Endothelial cell of hepatic sinusoid (primary cell): Measurements from ENCODE around the gene NAALADL2.
"Not testable (repeated sequence)": the region's sequence is repeated elsewhere in the genome, so short reads cannot be mapped to it uniquely, and the experiment has no call there.

Experiments used
- in situ Hi-C: cut with HindIII; loops from 2 replicates; pipeline ENCODE4 v1.10.0; 2017; ENCODE audit warnings: low sequenced_read_pairs

NAALADL2 gene

DNA sequence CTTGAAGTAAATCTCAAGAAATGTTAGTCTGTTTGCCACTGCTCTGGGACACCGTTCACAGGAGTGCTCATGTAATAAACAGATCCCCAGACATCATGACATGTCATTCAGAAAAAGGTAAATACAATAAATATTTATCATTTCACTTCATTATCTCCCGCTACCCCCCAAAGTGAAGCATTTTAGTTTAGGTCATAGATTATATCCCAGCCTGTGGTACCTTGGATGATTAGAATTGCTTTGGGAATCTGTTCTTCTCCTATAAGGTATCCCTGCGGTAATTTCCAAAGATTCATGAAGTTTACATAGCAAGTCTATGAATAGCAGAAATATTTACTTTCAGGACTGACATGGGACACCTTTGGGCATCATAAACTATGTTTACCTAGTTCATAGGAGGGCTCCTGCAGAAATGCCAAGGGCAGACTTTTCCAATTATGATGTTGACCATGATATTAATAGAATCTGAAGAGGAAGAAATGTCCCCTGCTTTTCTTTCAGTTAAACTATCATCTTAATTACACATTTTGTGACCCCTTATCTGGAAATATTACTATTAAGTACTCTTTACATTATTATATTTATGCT is 268.0 kb downstream of the NAALADL2 start:
- in situ Hi-C loops: no loop called here

DNA sequence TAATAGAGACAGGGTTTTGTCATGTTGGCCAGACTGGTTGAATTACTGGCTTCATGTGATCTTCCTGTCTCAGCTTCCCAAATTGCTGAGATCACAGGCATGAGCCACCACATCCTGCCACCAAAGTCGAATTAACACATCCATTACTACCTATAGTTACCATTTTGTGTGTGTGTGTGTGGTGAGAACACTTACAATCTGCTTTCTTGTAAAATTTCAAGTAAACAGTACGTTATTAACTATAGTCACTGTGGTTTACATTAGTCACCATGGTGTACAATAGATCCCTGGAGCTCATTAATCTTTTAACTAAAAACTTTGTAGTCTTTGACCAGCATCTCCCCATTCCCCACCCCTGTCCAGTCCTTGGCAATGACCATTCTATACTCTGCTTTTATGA is 270.0 kb downstream of the NAALADL2 start:
- in situ Hi-C loops: no loop called here

DNA sequence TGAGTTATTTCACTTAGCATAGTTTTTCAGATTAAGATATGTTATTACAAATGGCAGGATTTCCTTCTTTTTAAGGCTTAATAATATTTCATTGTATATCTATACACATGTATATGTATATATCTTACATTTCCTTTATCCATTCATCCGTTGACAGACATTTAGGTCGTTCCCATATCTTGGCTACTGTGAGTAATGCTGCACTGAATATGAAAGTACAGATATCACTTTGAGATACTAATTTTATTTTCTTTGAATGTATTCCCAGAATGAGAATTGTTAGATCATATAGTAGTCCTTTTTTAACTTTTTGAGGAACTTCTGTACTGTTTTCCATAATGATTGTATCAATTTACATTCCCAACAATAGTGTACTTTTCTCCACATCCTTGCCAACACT is 270.4 kb downstream of the NAALADL2 start:
- in situ Hi-C loops: no loop called here

GRCh38 chr3:175131866-175132265 is 272.7 kb downstream of the NAALADL2 start:
- in situ Hi-C loops: not testable (repeated sequence)

DNA sequence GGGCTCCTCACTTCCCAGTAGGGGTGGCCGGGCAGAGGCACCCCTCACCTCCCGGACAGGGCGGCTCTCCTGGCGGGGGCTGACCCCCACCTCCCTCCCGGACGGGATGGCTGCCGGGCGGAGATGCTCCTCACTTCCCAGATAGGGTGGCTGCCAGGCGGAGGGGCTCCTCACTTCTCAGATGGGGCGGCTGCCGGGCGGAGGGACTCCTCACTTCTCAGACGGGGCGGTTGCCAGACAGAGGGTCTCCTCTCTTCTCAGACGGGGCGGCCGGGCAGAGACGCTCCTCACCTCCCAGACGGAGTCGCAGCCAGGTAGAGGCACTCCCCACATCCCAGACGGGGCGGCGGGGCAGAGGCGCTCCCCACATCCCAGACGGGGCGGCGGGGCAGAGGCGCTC is 273.6 kb downstream of the NAALADL2 start:
- in situ Hi-C loops: not testable (repeated sequence)

- in situ Hi-C loops: no loop called here
Measured at GRCh38 chr3:175144368-175144767, 285.2 kb downstream of the NAALADL2 start.

DNA sequence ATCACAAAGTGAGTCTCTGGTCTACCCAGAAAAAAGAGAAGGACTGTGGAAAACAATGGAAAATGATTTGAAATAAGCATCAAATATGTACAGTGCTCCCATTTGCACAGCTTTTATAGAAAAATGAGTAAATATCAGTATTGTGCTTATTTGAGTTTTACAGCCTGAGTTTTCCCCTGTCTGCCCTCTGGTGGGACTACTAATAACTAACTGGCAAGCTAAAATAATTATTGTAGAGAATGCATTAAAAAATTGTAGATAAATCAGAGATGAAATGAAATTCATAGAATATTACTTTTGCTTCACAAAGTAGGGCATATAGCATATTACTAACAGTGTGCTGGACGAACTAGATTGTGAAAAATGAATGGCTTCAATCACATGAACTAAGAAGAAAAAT is 287.1 kb downstream of the NAALADL2 start:
- in situ Hi-C loops: no loop called here

DNA sequence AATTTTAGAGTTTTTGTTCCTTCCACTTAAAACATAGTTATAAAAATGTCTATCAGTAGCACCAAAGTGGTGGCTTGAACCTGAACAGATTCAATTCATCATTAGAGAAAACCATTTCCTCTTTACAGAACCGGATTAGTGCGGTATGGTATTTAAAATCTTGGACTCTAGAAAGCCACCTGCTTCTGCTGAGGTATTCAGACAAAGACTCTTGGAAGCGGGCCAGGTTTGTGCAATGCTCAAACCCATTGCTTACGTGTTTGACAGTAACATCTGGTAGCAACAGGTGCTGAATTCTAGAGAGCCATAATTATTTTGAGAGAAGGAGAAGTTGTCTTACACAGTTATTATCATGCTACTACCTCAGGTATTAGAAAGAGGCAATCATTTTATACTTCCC is 290.5 kb downstream of the NAALADL2 start:
- in situ Hi-C loops: no loop called here

- in situ Hi-C loops: no loop called here
Measured at GRCh38 chr3:175150812-175151401, 291.8 kb downstream of the NAALADL2 start.

- in situ Hi-C loops: no loop called here
Measured at GRCh38 chr3:175153595-175153994, 294.5 kb downstream of the NAALADL2 start.

- in situ Hi-C loops: no loop called here
Measured at GRCh38 chr3:175155172-175155571, 296.0 kb downstream of the NAALADL2 start.

DNA sequence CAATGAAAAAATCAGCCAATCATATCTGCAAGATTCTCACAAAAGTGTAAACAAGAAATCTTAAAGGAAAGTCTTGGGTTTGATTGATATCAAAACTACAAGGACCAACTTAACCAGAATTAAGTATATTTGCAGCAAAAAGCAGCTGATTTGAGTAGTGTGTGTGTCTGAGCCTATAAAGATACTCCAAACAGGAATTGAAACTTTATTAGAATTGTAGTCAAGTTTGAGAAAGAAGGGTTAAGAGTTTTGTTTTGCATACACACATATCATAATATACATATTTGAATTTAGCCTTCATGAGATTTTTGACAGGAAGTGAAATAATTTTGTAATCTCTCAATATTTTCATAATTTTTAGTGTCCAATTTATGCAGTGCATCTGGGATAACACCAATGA is 300.1 kb downstream of the NAALADL2 start:
- in situ Hi-C loops: no loop called here

DNA sequence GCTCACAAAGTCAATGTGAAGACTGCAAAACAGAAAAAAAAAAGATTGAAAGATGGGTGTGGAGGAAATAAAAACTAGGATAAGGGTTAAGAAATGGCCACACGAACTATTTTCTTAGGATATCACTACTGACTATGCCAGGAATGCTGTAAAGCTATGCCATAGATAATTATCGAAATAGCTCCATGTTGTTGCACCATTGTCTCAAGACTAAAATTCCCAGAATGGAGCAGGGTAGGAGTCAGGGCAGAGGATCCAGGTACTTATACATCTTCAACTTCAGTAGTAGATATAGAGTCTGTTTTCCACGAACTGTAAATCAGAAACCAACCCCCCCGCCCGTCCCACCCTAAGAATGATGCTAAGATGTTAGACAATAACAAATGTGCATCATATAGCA is 302.2 kb downstream of the NAALADL2 start:
- in situ Hi-C loops: no loop called here

- in situ Hi-C loops: no loop called here
Measured at GRCh38 chr3:175163686-175164085, 304.6 kb downstream of the NAALADL2 start.

DNA sequence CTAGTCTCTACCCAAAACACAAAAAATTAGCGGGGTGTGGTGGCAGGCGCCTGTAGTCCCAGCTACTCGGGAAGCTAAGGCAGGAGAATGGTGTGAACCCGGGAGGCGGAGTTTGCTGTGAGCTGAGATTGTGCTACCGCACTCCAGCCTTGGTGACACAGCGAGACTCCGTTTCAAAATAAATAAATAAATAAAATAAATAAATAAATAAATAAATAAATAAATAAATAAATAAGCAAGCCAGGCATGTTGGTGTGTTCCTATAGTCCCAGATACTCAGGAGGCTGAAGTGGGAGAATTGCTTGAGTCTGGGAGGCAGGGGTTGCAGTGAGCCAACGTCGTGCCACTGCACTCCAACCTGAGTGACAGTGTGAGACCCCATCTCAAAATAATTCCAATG is 314.0 kb downstream of the NAALADL2 start:
- in situ Hi-C loops: not testable (repeated sequence)

DNA sequence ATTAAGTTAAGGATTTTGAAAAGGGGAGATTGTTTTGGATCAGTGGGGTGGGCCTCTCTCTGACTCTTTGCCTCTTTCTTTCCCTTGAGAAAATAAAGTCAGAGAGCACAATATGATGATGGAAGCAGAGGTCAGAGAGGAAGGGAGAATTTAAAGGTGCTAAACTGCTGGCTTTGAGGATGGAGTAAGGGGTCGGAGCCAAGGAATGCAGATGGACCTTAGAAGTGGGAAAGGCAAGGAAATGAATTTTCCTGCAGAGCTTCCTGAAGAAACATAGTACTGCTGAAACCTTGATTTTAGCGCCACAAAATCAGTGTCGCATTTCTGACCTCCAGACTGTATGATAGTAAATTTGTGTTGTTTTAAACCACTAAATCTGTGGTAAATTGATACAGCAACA is 317.4 kb downstream of the NAALADL2 start:
- in situ Hi-C loops: no loop called here

GRCh38 chr3:175179055-175179454 is 319.9 kb downstream of the NAALADL2 start:
- in situ Hi-C loops: no loop called here

DNA sequence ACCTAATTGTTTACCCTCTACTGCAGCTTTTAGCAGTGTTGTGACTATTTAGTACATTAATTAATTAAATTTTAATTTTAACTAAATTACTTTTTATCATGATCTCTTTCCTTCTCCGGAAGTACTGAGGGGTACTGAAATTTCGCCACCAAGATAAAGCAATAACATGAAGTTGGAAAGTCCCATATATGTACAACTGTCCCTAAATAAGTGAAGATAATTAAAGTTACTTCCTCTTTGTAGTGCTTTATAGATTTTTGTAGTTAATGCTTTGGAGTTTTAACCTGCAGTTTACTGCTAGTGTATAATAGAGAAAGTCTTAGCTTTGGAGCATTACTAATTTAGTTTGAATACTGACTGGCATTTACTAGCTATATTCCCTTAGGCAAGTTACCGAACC is 325.3 kb downstream of the NAALADL2 start:
- in situ Hi-C loops: no loop called here

DNA sequence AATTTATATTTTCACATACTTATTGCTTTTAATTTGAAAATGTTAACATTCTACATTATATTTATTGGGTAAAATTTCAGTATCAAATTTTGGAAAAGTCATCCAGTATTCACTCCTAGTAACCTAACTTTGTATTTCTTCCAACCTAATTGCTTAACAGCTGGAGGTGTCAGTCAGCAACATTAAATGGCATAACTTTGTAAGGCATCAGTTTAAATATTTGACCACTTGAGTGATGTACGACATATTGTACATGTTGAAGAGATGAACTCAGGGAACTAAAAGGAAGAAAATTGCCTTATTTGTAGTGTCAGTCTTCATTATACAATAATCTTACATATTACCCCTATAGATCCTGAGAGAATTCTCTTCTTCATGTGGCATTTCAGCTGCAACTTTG is 326.8 kb downstream of the NAALADL2 start:
- in situ Hi-C loops: no loop called here

GRCh38 chr3:175186511-175186910 is 327.4 kb downstream of the NAALADL2 start:
- in situ Hi-C loops: no loop called here

- in situ Hi-C loops: no loop called here
Measured at GRCh38 chr3:175187586-175187985, 328.5 kb downstream of the NAALADL2 start.

- in situ Hi-C loops: no loop called here
Measured at GRCh38 chr3:175192536-175192935, 333.4 kb downstream of the NAALADL2 start.
